Thymus (tissue), 11 donors: ENCODE data around the gene ZNF536. TPM values are rescaled to one million over a fixed set of nuclear protein-coding genes. Genes with fewer than 3 reads are reported as not detected.

Experiments used
- DNase-seq, 9 donors: peaks; one replicate each; pipeline ENCODE4 v3.0.0-alpha.2; 2013; ENCODE audit warnings: low spot score in 9 of 9, low read depth in 6 of 9, missing footprints in 1 of 9
- H3K27ac ChIP-seq, 2 donors: one replicate each; pipeline ENCODE4 v1.5.1; 2013; ENCODE audit warnings: control low read depth in 1 of 2, low read depth in 1 of 2, low read length in 1 of 2, mild to moderate bottlenecking in 1 of 2, moderate library complexity in 1 of 2
- H3K27me3 ChIP-seq, 2 donors: one replicate each; pipeline ENCODE4 v1.5.1; 2013; ENCODE audit warnings: low read length in 1 of 2; ENCODE audit not compliant: control insufficient read depth in 2 of 2, insufficient read depth in 1 of 2
- H3K36me3 ChIP-seq, 2 donors: one replicate each; pipeline ENCODE4 v1.5.1; 2013; ENCODE audit warnings: low read length in 1 of 2, mild to moderate bottlenecking in 1 of 2, moderate library complexity in 1 of 2; ENCODE audit not compliant: control insufficient read depth in 2 of 2, insufficient read depth in 2 of 2
- H3K4me1 ChIP-seq, 2 donors: one replicate each; pipeline ENCODE4 v1.5.1; 2013; ENCODE audit warnings: low read length in 2 of 2; ENCODE audit not compliant: control insufficient read depth in 2 of 2, insufficient read depth in 2 of 2
- H3K4me3 ChIP-seq, 2 donors: one replicate each; pipeline ENCODE4 v1.5.1; 2013; ENCODE audit warnings: low read length in 2 of 2, control low read depth in 1 of 2, mild to moderate bottlenecking in 1 of 2
- H3K9me3 ChIP-seq, 2 donors: one replicate each; pipeline ENCODE4 v1.5.1; 2013; ENCODE audit warnings: low read length in 1 of 2, mild to moderate bottlenecking in 1 of 2; ENCODE audit not compliant: control insufficient read depth in 2 of 2, insufficient read depth in 1 of 2
- WGBS: extraction: QIAGEN DNeasy Blood & Tissue Kit; methylation state at CpG from one replicate; pipeline ENCODE4 v1.1.7; 2013; 5-methylcytosine and 5-hydroxymethylcytosine counted together
- polyA plus RNA-seq: library from polyadenylated mRNA; stranded (reverse); fragments of 200-250 nt; gene quantifications from one replicate; pipeline ENCODE4 v1.2.3, GENCODE V29; 2013
- total RNA-seq: library from RNA; stranded (reverse); fragments of 120-200 nt; gene quantifications from one replicate; pipeline ENCODE4 v1.2.4, GENCODE V29; 2013
- donor health status: healthy.

Gene ZNF536
- total and polyA plus RNA-seq, 2 donors = 0.05 to 0.11 TPM

GRCh38 chr19:30350692-30351663, 21.2 kb upstream of the ZNF536 start:
- WGBS = 90% methylated on average over 7 of the region's 7 CpGs

DNA sequence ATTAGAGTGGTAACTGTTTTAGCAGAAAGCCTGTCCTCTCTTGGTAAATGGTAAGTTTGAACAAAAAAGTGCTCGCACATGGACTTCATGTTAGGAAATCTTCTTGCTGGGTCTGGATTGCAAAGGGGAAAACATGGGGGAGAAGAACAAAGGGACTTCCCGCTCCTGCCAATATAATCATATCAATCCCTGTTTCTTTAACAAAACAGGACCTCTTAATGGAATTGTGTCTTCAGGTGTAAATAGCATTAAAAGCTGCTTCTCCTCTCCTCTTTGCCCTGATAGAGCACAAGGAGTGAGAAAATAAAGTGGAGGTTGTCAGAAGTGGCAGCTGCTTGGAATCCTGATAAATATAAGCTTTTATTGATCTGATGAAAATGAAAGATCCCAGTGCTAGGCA, 20.4 kb upstream of the ZNF536 start:
- no peaks in the 10 kb centered on the region for H3K27me3 ChIP-seq
- no peaks in the 10 kb centered on the region for H3K9me3 ChIP-seq
- no peak overlapping the region for H3K27ac ChIP-seq
- DNase-seq = no peak
- no peaks in the 10 kb centered on the region for H3K36me3 ChIP-seq
- no peaks in the 10 kb centered on the region for H3K4me1 ChIP-seq
- WGBS = 95% methylated on average over 2 of the region's 2 CpGs
- no peak overlapping the region for H3K4me3 ChIP-seq

More at GRCh38 chr19:30350692-30351663, 21.2 kb upstream of the ZNF536 start:
- Histone ChIP-seq H3K9me3 (no peaks in the 10 kb centered on the region), H3K36me3 (no peaks in the 10 kb centered on the region), H3K4me3 (no peak overlapping the region), H3K4me1 (no peaks in the 10 kb centered on the region), H3K27ac (no peak overlapping the region), H3K27me3 (no peaks in the 10 kb centered on the region)
- no peak for DNase-seq

GRCh38 chr19:30353394-30353945, 18.7 kb upstream of the ZNF536 start:
- H3K4me3 ChIP-seq = no peak overlapping the region
- no peaks in the 10 kb centered on the region for H3K36me3 ChIP-seq
- WGBS = 95% methylated on average over 13 of the region's 13 CpGs
- DNase-seq = no peak
- H3K27me3 ChIP-seq = no peaks in the 10 kb centered on the region
- H3K27ac ChIP-seq = no peak overlapping the region
- H3K4me1 ChIP-seq = no peaks in the 10 kb centered on the region
- H3K9me3 ChIP-seq = no peaks in the 10 kb centered on the region

DNA sequence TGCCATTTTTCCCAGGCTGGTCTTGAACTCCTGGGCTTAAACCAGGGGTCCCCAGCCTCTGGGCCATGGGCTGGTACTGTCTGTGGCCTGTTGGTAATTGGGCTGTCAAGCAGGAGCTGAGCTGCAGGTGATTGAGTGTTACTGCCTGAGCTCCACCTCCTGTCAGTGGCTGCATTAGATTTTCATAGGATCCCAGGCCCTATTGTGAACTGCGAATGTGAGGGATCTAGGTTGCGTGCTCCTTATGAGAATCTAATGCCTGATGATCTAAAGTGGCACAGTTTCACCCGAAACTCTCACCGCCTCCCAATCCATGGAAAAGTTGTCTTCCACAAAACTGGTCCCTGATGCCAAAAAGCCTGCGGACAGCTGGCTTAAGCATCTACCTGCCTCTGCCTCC, 16.6 kb upstream of the ZNF536 start:
- H3K9me3 ChIP-seq = no peaks in the 10 kb centered on the region
- no peaks in the 10 kb centered on the region for H3K4me1 ChIP-seq
- WGBS = 98% methylated on average over 5 of the region's 5 CpGs
- no peak overlapping the region for H3K27ac ChIP-seq
- peaks cover 8 to 14% of the 10 kb centered on the region in 2 donors for H3K27me3 ChIP-seq
- DNase-seq = no peak
- H3K4me3 ChIP-seq = no peak overlapping the region
- no peaks in the 10 kb centered on the region for H3K36me3 ChIP-seq

- WGBS = 92% methylated on average over 11 of the region's 11 CpGs
- no peak for DNase-seq
- Histone ChIP-seq H3K4me1 (no peaks in the 10 kb centered on the region), H3K9me3 (no peaks in the 10 kb centered on the region), H3K27me3 (peaks cover 10 to 22% of the 10 kb centered on the region in 2 donors), H3K27ac (no peak overlapping the region), H3K4me3 (no peak overlapping the region), H3K36me3 (no peaks in the 10 kb centered on the region)
Observed at GRCh38 chr19:30356951-30357579, 15.1 kb upstream of the ZNF536 start.

DNA sequence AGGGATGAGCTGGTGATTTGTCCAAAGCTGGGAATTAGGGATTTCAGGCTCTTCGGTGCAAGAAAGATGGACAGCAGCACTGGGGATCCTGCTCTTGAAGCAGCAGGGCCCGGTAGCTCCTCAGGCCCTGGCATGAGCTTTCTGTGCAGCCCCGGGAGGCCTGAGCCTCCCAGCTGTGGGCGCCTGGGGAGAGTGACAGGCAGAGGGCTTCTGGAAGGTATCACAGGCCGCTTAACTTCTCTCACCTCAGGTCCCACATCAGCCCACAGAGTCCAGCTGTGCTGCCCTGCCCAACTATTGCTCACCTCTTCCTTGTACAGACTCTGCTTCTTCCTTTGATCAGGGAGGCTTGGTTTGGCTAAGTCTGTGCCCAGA, 14.6 kb upstream of the ZNF536 start:
- H3K36me3 ChIP-seq = no peaks in the 10 kb centered on the region
- H3K4me3 ChIP-seq = no peak overlapping the region
- H3K27ac ChIP-seq = no peak overlapping the region
- H3K9me3 ChIP-seq = no peaks in the 10 kb centered on the region
- WGBS = 94% methylated on average over 5 of the region's 5 CpGs
- H3K4me1 ChIP-seq = no peaks in the 10 kb centered on the region
- peaks cover 10 to 22% of the 10 kb centered on the region in 2 donors for H3K27me3 ChIP-seq
- no peak for DNase-seq

DNA sequence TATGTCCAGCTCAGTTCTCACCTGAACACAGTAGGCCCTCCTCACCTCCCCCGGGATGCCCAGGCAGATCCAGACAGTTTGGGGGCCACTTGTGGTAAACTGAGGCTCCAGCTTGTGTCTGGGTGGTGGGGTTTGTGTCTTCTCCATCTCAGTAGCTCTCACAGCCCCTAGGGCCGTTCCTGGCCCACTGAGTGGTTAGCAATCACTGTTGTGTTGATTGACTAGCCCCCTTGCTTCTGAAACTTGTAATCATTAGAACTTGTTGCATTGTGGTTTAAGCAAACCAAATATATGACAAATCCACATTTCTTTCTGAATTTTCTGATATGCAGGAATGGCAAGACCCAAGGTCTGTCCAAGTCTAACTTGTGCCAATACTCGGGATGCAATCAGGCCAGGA, 13.9 kb upstream of the ZNF536 start:
- H3K27me3 ChIP-seq = peaks cover 10 to 22% of the 10 kb centered on the region in 2 donors
- H3K4me1 ChIP-seq = no peaks in the 10 kb centered on the region
- no peak for DNase-seq
- 92% methylated on average over 3 of the region's 3 CpGs for WGBS
- H3K9me3 ChIP-seq = no peaks in the 10 kb centered on the region
- H3K4me3 ChIP-seq = no peak overlapping the region
- H3K27ac ChIP-seq = no peak overlapping the region
- no peaks in the 10 kb centered on the region for H3K36me3 ChIP-seq

GRCh38 chr19:30358821-30359580, 13.2 kb upstream of the ZNF536 start:
- no peak for DNase-seq
- Histone ChIP-seq H3K27ac (no peak overlapping the region), H3K4me3 (no peak overlapping the region), H3K27me3 (peaks cover 10 to 22% of the 10 kb centered on the region in 2 donors), H3K4me1 (no peaks in the 10 kb centered on the region), H3K36me3 (no peaks in the 10 kb centered on the region), H3K9me3 (no peaks in the 10 kb centered on the region)
- WGBS = 63% methylated on average over 13 of the region's 13 CpGs
